ENCODE measurements around the gene TTF1.
"Not testable (repeated sequence)": the region's sequence is repeated elsewhere in the genome, so short reads cannot be mapped to it uniquely, and the experiment has no call there.

TTF1 gene

DNA sequence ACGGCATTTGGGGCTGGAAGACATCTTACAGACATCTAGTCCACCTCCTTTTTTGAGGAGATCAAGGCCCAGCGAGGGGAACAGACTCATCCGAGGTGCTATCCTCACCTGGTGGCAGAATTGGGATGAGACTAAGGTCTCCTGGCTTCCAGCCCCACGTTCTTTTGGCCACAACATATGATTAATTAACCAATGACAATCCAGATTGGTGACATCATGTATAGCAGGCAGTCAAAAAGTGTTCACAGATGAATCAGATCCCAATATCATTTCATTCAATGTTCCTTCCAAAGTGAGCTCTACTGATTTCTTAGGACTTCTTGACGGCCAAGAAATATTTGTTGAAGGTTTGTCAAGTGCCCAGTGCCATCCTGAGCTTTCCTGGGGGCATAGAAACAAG is 7.3 kb upstream of the TTF1 start:
- DNase-seq (ENCODE audit: low spot score) = no peak

DNA sequence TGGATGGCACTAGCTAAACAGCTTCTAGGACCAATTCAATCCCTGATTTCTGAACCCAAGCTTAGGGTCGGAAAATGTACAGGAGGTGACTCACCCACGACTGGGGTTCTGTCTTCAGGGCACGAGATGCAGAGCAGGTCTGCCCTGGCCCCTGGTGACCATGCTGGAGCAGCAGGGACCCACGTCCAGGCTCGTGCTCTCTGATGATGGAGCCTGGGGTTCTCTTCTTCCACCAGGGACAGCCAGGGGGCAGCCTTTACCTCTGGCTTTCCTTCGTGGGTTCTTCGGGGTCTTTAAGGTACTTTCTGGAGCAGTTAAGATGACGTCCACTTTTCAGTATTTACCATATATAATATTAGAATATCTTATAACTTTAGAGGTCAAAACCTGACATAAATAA is 5.4 kb upstream of the TTF1 start:
- DNase-seq (ENCODE audit: low spot score) = peak; percentile 26

DNA sequence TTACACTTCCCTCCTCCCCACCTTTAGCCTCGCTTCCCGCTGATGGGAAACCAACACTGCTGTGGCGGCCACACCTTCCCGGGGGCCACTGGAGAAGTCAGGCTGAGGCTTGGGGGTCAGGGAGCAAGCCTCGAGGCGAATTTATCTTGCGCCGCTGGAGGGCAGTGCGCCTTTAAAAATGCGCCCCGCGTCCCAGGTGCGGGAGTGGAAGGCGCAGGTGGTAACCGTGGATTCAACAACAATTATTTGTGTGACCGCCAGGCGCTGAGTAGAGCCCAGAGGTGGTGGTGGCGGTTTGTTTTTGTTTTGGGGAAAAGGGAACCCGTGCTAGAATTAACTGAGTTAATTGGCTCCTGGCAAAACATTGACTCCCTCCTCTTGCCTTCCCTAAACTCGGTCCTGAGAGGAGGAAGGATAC is 4.5 kb upstream of the TTF1 start:
- peak; percentile 81 for DNase-seq (ENCODE audit: low spot score)

DNA sequence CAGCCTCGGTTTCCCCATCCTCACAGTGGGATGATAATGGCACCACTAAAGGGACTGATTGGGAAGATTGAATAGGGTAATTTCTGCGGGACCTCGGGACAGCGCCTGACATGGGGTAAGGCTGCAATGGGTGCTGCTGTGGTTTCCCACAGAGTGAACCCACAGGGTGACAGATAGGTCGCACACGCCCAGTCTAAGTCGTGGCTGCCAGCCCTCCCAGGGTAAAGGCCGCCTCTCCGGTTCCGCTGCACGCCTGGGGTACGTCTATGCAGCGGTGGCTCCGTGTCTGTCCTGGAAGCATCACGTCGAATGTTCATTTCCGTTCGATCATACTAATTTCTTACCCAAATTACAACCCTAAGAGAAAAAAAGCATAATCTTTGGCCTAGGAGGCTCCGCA is 4.0 kb upstream of the TTF1 start:
- no peak for DNase-seq (ENCODE audit: low spot score)

DNA sequence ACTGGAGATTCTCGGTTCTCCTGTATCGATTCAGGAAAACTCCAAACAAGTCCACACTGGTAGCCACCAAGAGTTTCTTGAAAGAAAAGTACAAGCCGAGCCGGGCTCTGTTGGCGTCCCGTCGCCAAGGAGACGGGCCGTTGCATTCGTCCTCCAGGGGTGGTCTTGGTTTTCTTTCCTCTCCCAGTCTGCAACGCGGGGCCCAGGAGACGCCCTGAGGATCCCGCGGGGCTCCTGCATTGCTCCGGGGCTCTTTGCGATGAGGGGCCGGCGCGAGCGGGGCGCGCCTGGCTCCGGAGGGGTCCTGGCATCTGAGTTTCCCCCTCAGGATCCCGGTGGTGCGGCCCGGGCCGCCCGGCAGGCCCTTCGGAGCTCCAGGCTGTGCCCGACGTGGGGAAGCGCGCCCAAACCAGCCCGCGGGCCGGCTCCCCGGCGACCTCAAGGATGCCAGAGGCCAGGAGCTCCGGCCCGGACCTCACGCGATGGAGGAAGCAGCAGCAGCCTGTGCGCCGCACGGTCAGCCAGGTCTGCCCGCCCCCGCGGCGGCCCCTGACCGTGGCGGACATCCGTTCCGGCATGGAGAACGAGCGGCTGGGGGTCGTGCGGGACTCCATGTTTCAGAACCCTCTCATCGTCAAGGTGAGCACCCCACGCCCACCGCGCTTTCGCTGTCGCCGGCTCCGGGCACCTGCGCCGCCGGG is 3.3 kb upstream of the TTF1 start, which contains the start of gene CFAP77:
Gene CFAP77 (plus strand): TSS at position 384 of the 701 bp plus-strand sequence. CDS start 61 bp downstream, at position 445.
- DNase-seq (ENCODE audit: low spot score) = peak; percentile 28

DNA sequence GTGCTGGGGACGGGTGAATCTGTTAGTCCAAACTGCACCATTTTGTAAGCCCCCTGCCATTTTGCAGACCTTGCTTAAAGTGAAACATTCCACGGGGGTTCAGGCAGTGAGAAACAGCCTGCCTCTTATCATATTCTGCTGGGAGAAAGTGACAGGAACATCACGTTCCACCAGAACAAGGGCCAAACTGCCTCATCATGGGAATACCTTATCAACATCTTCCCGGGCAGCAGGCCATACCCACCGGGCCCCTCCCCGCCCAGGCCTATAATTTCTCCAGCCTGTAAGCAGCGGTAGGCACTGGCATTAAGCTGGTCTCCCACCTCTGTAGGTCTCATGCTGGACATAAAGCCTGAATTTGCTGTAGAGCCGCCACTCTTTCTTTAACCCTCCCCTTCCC is 1.9 kb upstream of the TTF1 start:
- no peak for DNase-seq (ENCODE audit: low spot score)

DNA sequence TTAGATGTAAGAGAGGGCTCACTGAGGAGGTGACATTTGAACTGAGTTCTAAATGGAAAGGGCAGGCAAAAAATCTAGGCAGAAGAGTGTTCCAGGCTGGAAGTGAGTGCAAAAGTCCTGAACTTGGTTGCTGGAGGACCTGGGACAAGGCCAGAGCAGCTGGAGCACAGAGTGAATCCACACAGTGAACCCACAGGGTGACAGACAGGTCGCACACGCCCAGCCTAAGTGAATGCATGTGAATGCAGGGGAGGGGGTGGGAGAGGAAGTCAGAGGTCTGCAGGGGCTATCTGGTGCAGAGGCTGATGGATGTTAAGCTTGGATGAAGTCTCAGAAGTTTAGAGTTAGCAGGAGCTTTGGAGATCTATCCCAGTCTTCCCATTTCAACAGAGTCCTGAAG is 556 bp upstream of the TTF1 start:
- no peak for DNase-seq (ENCODE audit: low spot score)

DNA sequence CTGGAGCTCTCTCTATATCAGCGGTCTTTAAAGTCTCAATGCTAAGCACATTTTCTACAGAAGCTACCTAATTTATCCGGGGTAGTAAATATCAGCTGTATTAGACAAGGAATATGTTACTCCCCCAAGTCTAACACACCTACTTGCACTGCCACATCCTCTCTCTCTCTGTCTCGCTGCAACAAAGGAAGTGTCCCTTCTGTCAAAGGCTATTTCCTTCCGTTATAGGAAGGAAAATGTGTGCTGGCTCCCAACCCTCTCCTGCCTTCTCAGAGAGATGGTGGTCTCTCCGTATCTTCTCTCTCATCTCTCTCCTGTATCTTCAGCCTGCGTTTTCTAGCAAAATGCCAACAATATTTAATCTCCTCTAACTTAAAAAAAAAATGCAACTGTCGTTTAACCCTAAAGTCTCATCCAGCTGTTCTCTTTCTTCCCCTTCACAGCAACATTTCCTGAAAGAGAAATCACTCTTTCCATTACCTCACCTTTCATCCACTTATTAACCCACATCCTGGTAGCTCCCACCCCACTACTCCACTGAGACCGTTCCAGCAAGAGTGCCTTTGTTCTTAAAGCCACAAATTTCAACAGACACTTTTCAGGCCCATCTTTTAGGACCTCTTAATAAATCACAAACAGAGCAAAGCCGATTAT is 2.3 kb downstream of the TTF1 start:
- no peak for DNase-seq (ENCODE audit: low spot score)

DNA sequence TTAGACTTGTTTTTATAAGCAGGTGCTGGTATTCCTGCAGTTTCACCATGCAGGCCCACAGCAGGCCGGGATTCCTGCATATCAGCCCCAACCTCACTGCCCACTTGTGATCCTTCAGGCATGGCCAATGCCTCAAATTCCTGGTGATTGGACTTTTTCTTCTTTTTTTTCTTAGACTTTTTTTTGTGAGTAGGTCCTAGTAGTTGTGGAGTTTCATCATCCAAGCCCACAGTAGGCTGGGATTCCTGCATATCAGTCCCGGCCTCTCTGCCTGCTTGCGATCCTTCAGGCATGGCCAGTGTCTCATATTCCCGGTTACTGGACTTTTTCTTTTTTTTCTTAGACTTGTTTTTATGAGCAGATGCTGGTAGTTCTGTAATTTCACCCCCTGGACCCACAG is 4.8 kb downstream of the TTF1 start:
- DNase-seq (ENCODE audit: low spot score) = no peak

DNA sequence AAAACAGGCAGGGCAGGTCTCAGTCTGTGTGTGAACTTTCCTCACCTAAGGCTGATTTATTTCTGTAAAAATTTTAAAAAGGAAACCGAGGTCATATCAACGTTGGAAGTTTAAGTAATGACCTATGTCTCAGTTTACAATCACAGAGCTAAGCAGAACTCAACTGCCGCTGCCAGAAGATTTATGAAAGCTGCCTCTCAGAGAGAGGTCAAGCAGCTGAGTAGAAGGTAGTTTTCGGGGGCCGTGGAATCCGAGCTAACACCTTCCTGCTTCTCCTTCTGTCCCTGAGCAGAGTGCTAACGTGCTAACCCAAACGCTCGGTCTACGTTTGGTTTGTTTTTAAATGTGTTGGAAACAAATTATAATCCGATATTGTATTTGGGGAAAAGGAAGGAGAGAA is 11.1 kb downstream of the TTF1 start:
- no peak for DNase-seq (ENCODE audit: low spot score)

DNA sequence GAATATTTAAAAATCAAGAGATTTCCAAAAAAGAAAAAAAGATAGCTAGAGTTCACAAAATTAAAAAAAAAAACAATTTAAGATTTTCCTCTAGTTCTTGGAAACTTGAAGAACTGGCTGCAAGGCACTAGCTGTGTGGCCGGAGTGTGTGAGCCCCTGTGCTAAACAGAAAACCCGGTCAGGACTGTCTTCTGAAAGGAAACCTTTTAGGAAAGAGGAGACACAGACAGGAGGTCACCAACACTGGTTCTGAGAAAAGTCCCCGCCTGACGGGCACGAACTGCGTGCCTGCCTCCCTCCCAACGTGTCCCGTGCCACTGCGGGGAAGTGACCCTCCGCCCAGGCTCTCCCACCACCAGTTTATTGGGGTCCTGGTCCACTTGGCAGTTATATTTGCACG is 15.2 kb downstream of the TTF1 start:
- DNase-seq (ENCODE audit: low spot score) = no peak

DNA sequence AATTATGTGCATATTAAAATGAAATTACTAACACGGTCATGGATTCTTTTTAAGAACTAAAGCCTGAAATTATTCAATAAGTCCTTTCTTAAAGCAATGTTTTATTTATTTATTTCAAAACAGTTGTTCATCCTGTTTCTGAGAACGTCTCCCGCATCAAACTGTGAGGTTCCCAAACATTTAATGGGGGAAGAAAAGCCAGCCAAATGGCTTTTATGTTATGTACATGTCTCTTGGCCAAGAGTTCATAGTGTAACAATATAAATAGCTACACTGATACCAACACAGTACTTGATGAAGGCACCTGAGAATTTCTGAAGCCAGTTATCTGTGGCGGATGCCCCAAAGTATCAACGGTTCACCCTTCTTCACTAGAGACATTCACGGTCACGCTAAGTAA is 15.7 kb downstream of the TTF1 start:
- DNase-seq (ENCODE audit: low spot score) = no peak

DNA sequence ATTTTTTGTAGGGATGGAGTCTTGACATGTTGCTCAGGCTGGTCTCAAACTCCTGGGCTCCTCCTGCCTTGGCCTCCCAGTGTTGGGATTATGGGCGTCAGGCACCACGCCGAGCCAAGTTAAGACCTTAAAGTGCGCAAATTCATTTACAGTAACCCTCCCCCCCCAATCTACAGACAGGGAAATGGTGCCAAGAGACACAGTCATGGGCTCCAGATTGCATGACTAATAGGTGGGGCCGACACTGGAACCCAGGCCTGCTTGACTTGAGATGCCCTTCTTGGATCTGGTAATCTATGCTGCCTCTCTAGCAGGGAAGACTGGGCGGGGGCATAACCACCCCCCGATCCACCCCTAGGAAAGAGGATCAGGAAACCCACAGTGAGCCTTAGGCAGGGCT is 19.5 kb downstream of the TTF1 start:
- DNase-seq (ENCODE audit: low spot score) = no peak

DNA sequence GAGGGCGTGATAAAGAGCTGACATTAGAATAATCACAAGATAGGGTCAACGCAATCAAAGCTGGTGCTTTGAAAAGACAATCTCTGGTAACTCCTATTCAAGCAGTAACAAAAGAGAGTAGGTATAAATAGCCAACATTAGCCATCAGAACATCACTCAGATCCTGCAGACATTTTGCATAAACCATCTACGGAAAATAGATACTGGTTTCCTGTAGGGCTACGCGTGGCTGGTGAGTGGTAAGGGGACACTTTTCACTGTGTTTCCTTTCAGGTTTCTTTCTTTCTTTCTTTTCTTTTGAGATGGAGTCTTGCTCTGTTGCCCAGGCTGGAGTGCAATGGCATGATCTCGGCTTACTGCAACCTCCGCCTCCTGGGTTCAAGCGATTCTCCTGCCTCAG is 22.3 kb downstream of the TTF1 start:
- no peak for DNase-seq (ENCODE audit: low spot score)

DNA sequence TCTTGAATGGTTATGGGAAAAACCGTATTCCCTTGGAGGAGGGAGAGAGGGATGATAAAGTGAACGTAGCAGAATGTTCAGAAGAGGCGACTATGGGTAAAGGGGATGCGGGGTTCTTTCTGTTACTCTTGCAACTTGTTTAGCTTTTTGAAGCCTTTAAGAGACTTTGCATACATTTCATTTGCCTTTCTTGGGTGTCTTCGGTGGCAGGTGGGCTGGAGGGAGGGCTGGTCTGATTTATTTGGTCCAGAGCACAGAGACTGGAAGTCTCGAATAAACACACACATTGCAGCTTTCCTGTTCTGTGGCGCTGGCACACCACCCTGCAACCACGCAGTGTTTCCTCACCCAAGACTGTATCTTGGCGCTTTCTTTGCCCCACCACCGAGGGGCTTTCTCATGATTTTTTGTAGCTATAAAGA is 23.2 kb downstream of the TTF1 start:
- DNase-seq (ENCODE audit: low spot score) = no peak

DNA sequence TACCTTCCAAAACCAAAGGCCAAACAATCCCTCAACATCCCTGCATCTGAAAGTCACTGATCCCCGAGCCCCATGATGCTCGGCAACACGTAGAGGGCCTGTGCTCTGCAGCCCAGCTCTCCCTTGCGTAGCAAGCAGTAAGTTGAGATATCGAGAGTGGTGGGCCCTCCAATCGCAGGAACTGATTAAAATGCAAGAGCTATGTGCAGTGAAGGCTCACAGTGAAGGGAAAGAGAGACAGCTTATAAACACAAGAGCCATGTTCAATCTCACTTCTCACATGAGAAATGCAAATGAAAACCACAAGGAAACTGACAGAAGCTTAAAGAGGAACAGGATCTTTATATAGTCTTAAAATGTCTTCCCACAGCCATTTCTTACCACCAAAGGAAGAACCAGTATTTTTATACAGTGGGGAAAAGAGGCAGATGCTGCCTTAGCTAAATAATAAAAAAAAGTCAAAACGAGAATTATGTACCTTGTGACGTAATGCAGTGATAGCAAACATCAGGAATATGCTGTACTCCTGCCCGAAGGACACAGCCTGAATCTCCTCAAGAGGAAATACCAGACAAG is 24.6 kb downstream of the TTF1 start:
- no peak for DNase-seq (ENCODE audit: low spot score)

DNA sequence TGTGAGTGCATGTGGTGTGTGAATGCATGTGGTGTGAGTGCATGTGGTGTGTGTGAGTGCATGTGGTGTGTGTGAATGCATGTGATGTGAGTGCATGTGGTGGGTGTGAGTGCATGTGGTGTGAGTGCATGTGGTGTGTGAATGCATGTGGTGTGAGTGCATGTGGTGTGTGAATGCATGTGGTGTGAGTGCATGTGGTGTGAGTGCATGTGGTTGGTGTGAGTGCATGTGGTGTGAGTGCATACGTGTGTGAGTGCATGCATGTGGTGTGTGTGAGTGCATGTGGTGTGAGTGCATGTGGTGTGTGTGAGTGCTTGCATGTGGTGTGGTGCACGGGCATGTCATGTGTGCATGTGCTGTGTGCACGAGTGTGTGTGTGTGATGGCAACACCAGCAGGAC is 28.2 kb downstream of the TTF1 start:
- DNase-seq (ENCODE audit: low spot score) = not testable (repeated sequence)

DNA sequence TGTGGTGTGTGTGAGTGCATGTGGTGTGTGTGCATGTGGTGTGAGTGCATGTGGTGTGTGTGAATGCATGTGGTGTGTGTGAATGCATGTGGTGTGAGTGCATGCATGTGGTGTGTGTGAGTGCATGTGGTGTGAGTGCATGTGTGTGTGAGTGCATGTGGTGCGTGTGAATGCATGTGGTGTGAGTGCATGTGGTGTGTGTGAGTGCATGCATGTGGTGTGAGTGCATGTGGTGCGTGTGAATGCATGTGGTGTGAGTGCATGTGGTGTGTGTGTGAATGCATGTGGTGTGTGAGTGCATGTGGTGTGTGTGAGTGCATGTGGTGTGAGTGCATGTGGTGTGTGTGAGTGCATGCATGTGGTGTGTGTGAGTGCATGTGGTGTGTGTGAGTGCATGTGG is 28.9 kb downstream of the TTF1 start:
- not testable (repeated sequence) for DNase-seq (ENCODE audit: low spot score)

DNA sequence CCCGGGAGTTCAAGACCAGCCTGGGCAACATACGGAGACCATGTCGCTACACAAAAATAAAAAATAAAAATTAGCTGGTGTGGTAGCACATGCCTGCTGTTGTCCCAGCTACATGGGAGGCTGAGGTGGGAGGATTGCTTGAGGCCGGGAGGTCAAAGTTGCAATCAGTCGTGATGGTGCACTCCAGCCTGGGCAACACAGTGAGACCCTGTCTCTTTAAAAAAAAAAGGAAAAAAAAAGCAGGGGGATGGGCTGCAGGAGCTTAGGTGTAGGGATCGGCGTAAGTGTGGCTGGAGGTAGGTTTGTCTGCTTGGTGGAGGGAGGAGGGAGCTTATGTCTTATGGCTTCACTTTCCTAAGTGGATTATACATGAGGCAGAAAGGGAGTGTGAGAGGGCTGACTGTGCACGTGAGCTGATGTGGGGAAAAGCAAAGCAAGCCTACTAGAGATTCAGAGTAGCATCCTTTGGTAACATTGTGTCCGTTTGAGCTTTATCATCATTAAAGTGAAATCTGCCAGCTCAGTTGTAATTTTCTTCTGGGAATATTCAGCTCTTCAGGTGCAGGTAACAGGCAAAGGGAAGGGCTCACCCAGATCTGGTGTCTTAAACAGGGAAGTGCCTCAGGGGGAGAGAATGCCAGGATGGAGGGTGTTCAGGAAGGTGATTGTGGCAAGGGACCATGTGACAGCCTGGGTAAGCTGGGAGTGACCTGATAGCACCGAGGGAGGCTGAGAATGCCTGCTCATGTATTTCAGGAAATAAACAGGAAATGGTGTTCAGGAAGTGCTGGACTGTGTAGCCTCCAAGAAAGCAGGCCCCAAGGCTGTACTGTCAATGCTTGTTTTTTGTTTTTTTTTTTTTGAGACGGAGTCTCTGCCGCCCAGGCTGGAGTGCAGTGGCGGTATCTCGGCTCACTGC is 34.2 kb downstream of the TTF1 start:
- DNase-seq (ENCODE audit: low spot score) = no peak

DNA sequence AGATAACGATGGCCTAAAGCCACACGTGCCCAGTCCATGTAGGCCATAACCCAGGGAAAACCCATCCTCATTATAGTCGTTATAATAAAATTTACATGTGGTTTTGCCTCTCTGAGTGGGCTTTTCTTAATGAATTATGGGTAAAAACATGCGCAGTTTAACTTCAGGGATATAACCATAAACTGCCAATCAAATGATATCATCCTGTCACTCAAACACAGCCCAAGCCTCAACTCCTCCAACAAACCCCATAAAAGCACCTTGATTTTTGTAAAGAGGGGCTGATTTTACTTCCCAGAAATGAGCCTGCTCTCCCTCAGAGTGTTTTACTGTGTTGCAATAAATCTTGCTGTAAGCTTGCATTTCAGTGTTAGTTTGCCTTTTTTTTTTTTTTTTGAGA is 36.0 kb downstream of the TTF1 start:
- DNase-seq (ENCODE audit: low spot score) = no peak

DNA sequence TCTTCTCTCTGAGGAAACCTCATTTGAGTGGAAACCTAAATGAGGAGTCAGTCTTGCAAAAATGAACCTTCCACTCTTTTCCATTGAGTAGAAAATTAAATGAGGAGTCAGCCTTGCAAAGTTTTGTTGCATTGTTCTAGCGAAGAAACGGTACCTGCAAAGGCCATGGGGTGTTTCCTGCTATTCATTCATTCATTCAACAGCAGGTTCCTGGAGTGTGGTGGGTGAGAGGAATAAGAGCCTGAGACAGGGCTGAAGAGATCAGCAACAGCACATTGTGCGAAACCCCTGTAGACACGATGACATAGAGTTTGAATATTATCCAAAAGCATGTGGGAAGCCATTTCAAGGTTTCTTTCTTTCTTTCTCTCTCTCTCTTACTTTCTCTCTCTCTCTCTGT is 37.2 kb downstream of the TTF1 start:
- no peak for DNase-seq (ENCODE audit: low spot score)

DNA sequence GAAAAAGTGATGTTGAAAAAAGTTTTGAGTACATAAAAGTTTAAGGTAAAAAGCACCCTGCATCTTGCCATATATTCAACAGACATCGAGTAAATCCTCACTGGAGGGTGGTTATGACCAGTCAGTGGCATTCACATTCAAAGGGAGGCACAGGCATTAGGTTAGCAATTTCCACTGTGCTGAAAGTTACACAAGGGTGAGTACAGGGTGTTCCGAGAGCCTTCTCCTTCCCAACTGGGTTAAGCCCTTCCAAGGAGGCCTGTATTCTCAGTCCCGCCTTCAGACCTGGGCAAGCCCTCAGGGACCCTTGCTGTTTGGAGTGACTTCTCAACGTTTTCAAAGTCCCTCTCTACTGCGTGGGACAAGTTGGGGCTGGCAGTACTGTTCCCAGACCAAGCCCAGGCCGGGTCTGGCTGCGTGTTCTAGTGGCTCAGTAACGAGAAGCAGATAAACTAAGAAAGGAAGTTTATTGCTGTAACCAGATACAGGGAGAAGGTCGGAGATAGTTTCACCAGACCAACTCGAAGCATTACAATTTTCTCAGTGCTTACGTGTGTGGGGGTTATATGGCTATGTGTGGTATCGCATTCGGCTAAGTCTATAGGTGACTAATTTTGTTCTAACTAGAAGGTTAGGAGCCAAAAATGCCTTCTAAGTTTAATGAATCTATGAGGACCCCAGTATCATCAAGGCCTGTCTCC is 38.9 kb downstream of the TTF1 start:
- no peak for DNase-seq (ENCODE audit: low spot score)

All from HuH-7.5 (cell line).